Measurements from ENCODE around the gene FAM184B.

DNA sequence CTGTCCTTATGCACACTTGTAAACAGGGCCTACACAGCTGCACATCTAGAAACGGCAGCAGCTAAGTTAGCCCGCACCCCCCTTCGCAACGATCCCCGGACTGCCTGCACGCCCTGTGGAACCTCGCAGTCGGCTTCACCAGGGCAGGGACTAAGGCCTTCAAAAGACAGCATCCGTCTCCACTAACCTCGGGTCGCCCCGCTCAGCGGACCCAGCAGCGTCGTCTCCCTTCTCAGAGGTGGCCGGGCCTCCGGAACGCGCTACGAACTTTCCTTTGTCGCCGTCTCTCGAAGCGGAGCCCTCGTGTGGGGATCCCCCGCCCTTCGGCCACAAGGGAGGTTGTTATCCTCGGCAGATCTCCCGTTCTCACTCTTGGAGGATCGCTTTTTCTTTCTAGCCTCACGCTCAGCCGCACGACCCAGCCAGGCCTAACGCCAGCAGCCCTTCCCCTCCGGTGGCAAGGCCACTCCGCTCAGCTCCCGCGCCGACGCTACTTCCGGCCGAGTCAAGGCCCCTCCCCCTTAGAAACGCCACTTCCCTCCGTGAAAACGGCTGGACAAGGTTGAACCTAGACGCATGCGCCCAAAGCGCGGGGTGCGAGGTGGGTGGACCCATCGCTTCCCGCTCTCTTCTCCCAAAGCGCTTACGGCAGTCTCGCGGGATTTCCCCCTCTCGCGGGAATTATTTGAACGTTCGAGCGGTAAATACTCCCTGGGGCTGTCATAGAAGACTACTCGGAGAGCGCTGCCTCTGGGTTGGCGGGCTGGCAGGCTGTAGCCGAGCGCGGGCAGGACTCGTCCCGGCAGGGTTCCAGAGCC, 29.0 kb upstream of the FAM184B start, which contains the start of the genes DCAF16 and NCAPG:
- TF ChIP-seq CTCF (conservative IDR thresholded peaks at IDR 0.05; ENCODE audit: low read length) (no peak), EZH2phosphoT487 (IDR thresholded peaks at IDR 0.05; ENCODE audit: borderline replicate concordance) (no peak)
